Ovary (tissue), 10 donors: Measurements from ENCODE around the gene PLD6. TPM values are rescaled to one million over a fixed set of nuclear protein-coding genes. Genes with fewer than 3 reads are reported as not detected.
"Not testable (repeated sequence)": the region's sequence is repeated elsewhere in the genome, so short reads cannot be mapped to it uniquely, and the experiment has no call there.

ENCODE experiments used
- DNase-seq, 5 donors: peaks; one replicate each; pipeline ENCODE4 v3.0.0-alpha.2; 2019 to 2020
- H3K27ac ChIP-seq, 2 donors: fragments of 200-600 bp; one replicate each; pipeline versions ENCODE4 v1.5.1 to v1.8.0; 2019 to 2022
- H3K27me3 ChIP-seq: fragments of 200-600 bp; one replicate; pipeline ENCODE4 v1.8.0; 2022
- H3K36me3 ChIP-seq: fragments of 200-600 bp; sonication (generic); one replicate; pipeline ENCODE4 v1.5.1; 2019
- H3K4me1 ChIP-seq: one replicate; pipeline ENCODE4 v1.8.1; 2013; ENCODE audit warnings: mild to moderate bottlenecking, moderate library complexity; ENCODE audit not compliant: insufficient read depth
- H3K4me3 ChIP-seq: fragments of 200-600 bp; sonication (generic); one replicate; pipeline ENCODE4 v1.5.1; 2017
- H3K9me3 ChIP-seq, 2 donors: fragments of 200-600 bp in 1 of 2; sonication (generic) in 1 of 2; one replicate each; pipeline versions ENCODE4 v1.5.1 to v1.8.1; 2013 to 2019; ENCODE audit warnings: mild to moderate bottlenecking in 1 of 2, moderate library complexity in 1 of 2
- EP300 ChIP-seq: sonication (generic); formaldehyde crosslinking; IDR thresholded peaks from one replicate; pipeline ENCODE4 v1.6.1; 2017; ENCODE audit warnings: antibody characterized with exemption
- POLR2A ChIP-seq: fragments of 450-650 bp; IDR thresholded peaks from one replicate; pipeline ENCODE4 v1.6.1; 2017; ENCODE audit warnings: antibody characterized with exemption, mild to moderate bottlenecking, moderate library complexity
- WGBS, 3 donors: extraction: QIAGEN DNeasy Blood & Tissue Kit in 1 of 3; methylation state at CpG; one replicate each; pipeline versions ENCODE4 v1.1.5 to v1.1.7; 2013 to 2017; 5-methylcytosine and 5-hydroxymethylcytosine counted together
- intact Hi-C, 4 donors: fragments of 100-400 bp; cut with DNase I; formaldehyde crosslinking; loops; one replicate each; pipeline versions ENCODE4 v1.11.0 to v1.15.1; 2022 to 2023
- long read RNA-seq, 3 donors: library from polyadenylated mRNA in 2 of 3; unstranded in 2 of 3; transcript quantifications; one replicate each; pipeline ENCODE4 v2.0.0 and lab custom pipeline, GENCODE V29; 2021 to 2026
- polyA plus RNA-seq, 2 donors: library from polyadenylated mRNA; stranded (reverse); fragments of 200-250 nt in 1 of 2; fragments of 350-450 nt in 1 of 2; fragmentation: Illumina TruSeq in 1 of 2; extraction: RNeasy Lipid Tissue Mini Kit (QIAGEN cat#74804) in 1 of 2; gene quantifications; one replicate each; pipeline ENCODE4 v1.2.3, GENCODE V29; 2013 to 2014
- total RNA-seq, 7 donors: library from RNA; depleted of rRNA in 2 of 7; stranded (reverse); fragments of >200 nt in 2 of 7; fragmentation: NEBNext Ultra II Directional in 3 of 7; extraction: Animal tissue kit (Norgen Biotek cat#: 25700) in 3 of 7; gene quantifications; one replicate each; pipeline versions ENCODE4 v1.1.0 to v1.2.4, GENCODE V29; 2016 to 2023
- TF ChIP-seq, protein P1 (sequence below), 3 donors: fragments of 450-650 bp in 2 of 3; fragments of 200-600 bp in 1 of 3; IDR thresholded peaks; one replicate each; pipeline versions ENCODE4 v1.5.1 to v1.8.0; 2016 to 2022; ENCODE audit warnings: antibody characterized with exemption in 3 of 3, mild to moderate bottlenecking in 1 of 3
- donor health status: DM: no; HTN: no; CAD: no; lungs with moderate emphysema.
- donor health status: DM: no; HTN: no; CAD: no.
- donor health status: Bipolar disorder and iron deficiency.
- donor health status: DM: yes; HTN: yes; CAD: no.
- donor health status: DM: no; HTN: no; CAD: no.
- donor health status: DM: yes; HTN: yes; CAD: no.

Gene PLD6, protein sequence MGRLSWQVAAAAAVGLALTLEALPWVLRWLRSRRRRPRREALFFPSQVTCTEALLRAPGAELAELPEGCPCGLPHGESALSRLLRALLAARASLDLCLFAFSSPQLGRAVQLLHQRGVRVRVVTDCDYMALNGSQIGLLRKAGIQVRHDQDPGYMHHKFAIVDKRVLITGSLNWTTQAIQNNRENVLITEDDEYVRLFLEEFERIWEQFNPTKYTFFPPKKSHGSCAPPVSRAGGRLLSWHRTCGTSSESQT
- total RNA-seq (10 to 100 TPM in 1 of 7 donors, 1 to 10 TPM in 6; 2.7 to 12.8 (median 7.5) TPM), polyA plus RNA-seq (1 to 10 TPM; 7.2 to 7.3 TPM)
- long read RNA-seq, donor 1, transcript PLD6-201 (2 exons, 2,560 nt), result major isoform, 50 of 61 reads
- long read RNA-seq, donor 1, partial matches to known transcripts, result 0 of 61 reads
- long read RNA-seq, donor 1, other reads (novel, unspliced or antisense), result 11 of 61 reads
- long read RNA-seq, donor 2, transcript PLD6-201 (2 exons, 2,560 nt), result major isoform, 6 of 6 reads
- long read RNA-seq, donor 2, partial matches to known transcripts, result 0 of 6 reads
- long read RNA-seq, donor 2, other reads (novel, unspliced or antisense), result 0 of 6 reads
- long read RNA-seq, donor 3, transcript PLD6-201 (2 exons, 2,560 nt), result major isoform, 16 of 20 reads
- long read RNA-seq, donor 3, partial matches to known transcripts, result 0 of 20 reads
- long read RNA-seq, donor 3, other reads (novel, unspliced or antisense), result 4 of 20 reads

DNA sequence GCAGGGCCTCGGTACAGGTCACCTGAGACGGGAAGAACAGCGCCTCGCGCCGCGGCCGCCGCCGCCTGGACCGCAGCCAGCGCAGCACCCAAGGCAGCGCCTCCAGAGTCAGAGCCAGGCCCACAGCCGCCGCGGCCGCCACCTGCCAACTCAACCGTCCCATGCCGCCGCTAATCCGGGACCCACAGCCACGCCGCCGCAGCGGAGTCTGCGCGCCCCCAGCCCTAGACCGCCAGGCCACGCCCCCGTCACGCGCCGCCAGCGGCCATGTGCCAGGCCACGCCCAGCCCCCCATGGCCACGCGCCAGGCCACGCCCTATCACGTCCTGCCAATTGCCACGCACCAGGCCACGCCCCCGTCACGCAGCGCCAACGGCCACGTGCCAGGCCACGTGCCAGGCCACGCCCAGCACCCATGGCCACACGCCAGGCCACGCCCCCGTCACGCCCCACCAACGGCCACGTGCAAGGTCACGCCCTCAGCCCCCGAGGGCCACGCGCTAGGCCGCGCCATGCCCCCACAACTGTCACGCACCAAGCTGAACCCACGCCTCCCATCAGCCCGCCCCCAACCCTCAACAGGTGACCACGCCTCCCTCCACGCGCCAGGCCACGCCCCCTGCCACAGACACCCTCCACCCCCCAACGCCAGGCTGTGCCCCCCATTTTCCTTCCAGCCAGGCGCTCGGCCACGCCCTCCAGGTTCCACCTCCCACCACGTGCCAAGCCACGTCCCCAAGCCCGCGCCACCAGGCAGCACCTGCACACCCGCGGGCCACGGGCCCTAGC, at the start of gene PLD6:
Gene PLD6, minus strand, starts transcription at position 210 of the 789 bp plus-strand sequence. Its CDS starts 47 bp downstream, at position 163.
- H3K4me1 ChIP-seq, result peaks cover 23% of the 10 kb centered on the region
- H3K36me3 ChIP-seq, result no peaks in the 10 kb centered on the region
- peak; percentile 83 to 93 (median 91) for DNase-seq

DNA sequence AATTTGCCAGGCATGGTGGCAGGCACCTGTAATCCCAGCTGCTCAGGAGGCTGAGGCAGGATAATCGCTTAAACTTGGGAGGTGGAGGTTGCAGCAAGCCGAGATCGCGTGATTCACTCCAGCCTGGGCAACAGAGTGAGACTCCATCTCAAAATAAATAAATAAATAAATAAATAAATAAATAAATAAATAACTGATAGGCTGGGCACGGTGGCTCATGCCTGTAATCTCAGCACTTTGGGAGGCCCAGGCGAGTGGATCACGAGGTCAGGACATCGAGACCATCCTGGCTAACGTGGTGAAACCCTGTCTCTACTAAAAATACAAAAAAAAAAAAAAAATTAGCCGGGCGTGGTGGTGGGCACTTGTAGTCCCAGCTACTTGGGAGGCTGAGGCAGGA, 49.6 kb upstream of the PLD6 start:
- 87 to 92% (median 91%) methylated on average over 11 of the region's 11 CpGs for WGBS, 3 donors
- DNase-seq, H3K27ac ChIP-seq: not testable (repeated sequence)

More for the DNA sequence above, at the start of gene PLD6:
- Histone ChIP-seq H3K4me3 (peak within 1 kb of the TSS; percentile 40), H3K9me3 (no peaks in the 10 kb centered on the region), H3K27ac (peak within 1 kb of the TSS; percentile 90 to 92), H3K27me3 (no peaks in the 10 kb centered on the region)
- WGBS, 3 donors, result 3 to 9% (median 4%) methylated on average over 49 to 78 of the region's 78 CpGs
- intact Hi-C loops, result no loop called here
- TF ChIP-seq POLR2A (peak; percentile 14), EP300 (no peak)

GRCh38 chr17:17254036-17254435, 47.9 kb upstream of the PLD6 start:
- intact Hi-C loops, result no loop called here
- Histone ChIP-seq H3K27me3 (no peaks in the 10 kb centered on the region), H3K9me3 (no peaks in the 10 kb centered on the region), H3K4me3 (no peak overlapping the region), H3K4me1 (no peaks in the 10 kb centered on the region), H3K36me3 (no peaks in the 10 kb centered on the region), H3K27ac (no peak overlapping the region)
- DNase-seq, result no peak
- no peak for TF ChIP-seq POLR2A
- TF ChIP-seq, protein P1, sequence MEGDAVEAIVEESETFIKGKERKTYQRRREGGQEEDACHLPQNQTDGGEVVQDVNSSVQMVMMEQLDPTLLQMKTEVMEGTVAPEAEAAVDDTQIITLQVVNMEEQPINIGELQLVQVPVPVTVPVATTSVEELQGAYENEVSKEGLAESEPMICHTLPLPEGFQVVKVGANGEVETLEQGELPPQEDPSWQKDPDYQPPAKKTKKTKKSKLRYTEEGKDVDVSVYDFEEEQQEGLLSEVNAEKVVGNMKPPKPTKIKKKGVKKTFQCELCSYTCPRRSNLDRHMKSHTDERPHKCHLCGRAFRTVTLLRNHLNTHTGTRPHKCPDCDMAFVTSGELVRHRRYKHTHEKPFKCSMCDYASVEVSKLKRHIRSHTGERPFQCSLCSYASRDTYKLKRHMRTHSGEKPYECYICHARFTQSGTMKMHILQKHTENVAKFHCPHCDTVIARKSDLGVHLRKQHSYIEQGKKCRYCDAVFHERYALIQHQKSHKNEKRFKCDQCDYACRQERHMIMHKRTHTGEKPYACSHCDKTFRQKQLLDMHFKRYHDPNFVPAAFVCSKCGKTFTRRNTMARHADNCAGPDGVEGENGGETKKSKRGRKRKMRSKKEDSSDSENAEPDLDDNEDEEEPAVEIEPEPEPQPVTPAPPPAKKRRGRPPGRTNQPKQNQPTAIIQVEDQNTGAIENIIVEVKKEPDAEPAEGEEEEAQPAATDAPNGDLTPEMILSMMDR (IDR thresholded peaks at IDR 0.05), result no peak
- no peak for TF ChIP-seq EP300
- 74 to 87% (median 80%) methylated on average over 3 of the region's 3 CpGs for WGBS, 3 donors

More for the DNA sequence above, 49.6 kb upstream of the PLD6 start:
- H3K9me3 ChIP-seq, H3K4me3 ChIP-seq, intact Hi-C loops, H3K36me3 ChIP-seq, H3K4me1 ChIP-seq, H3K27me3 ChIP-seq: not testable (repeated sequence)

DNA sequence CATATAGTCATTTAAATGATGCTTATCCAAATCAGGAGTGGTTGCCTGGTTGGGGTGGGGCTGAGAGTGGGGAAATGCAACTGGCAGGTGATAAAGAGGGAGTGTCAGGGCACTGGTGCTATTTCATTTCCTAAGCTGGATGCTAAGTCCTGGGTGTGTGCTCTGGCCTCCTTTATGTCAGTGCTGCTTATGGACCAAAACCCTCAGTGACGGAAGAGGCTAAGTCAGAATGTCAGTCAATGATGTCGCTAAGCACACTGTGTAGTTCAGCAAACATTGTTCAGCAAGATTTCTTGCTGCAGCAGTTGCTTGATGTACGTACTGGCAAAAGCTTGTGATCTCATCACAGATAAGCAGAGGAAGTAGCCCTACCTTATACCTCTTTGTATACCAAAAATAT, 47.3 kb upstream of the PLD6 start:
- intact Hi-C loops, result no loop called here
- Histone ChIP-seq H3K4me3 (no peak overlapping the region), H3K27me3 (no peaks in the 10 kb centered on the region), H3K36me3 (no peaks in the 10 kb centered on the region), H3K27ac (no peak overlapping the region), H3K4me1 (no peaks in the 10 kb centered on the region), H3K9me3 (no peaks in the 10 kb centered on the region)
- WGBS, 3 donors, result 89 to 90% (median 89%) methylated on average over 3 of the region's 3 CpGs
- DNase-seq, result no peak
- TF ChIP-seq, protein P1 (IDR thresholded peaks at IDR 0.05), result no peak
- TF ChIP-seq POLR2A (no peak), EP300 (no peak)

DNA sequence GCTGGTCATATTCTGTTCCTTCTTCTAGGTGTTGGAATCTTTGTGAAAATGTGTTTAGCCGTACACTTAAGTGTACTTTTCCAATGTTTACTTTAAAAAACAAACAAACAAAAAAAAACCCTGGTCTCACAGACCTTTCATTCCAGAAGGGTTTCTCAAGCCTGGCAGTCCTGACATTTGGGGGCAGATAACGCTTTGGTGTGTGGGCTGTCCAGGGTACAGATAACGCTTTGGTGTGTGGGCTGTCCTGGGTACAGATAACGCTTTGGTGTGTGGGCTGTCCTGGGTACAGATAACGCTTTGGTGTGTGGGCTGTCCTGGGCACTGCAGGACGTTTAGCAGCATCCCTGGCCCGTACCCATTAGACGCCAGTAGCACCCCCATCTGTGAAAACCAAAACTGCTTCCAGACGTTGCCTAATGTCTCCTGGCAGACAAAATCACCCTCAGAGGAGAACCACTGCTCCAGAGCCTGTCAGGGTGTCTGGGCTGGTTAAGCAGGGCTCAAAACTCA, 46.1 kb upstream of the PLD6 start:
- TF ChIP-seq, protein P1 (IDR thresholded peaks at IDR 0.05), result no peak
- no peak for TF ChIP-seq POLR2A
- no peak for TF ChIP-seq EP300
- Histone ChIP-seq H3K4me1 (no peaks in the 10 kb centered on the region), H3K9me3 (no peaks in the 10 kb centered on the region), H3K27ac (no peak overlapping the region), H3K36me3 (no peaks in the 10 kb centered on the region), H3K4me3 (no peak overlapping the region), H3K27me3 (no peaks in the 10 kb centered on the region)
- no peak for DNase-seq
- WGBS, 3 donors, result 52 to 68% (median 61%) methylated on average over 9 of the region's 9 CpGs
- intact Hi-C loops, result no loop called here
